HCT116 (cell line): Measurements from ENCODE around the gene TBX4. TPM values are rescaled to one million over a fixed set of nuclear protein-coding genes. Genes with fewer than 3 reads are reported as not detected.
"Not testable (repeated sequence)": the region's sequence is repeated elsewhere in the genome, so short reads cannot be mapped to it uniquely, and the experiment has no call there.

Experiments
- ATAC-seq: fragments of 200-7000 bp; cut with Tn5 transposase; 2 replicates; pipeline ENCODE4 v1.9.1; 2020; ENCODE audit warnings: mild to moderate bottlenecking, moderate library complexity
- BruUV-seq: library from RNA; stranded (reverse); fragments of 400-500 nt; replicated peaks from 2 replicates; lab custom pipeline; 2021; lab: Mats Ljungman, UMichigan
- CTCF ChIA-PET: fragments of 300-600 bp; sonication (Branson Sonifier 250); formaldehyde crosslinking; loops from one replicate; lab custom pipeline; 2021; ENCODE audit warnings: antibody characterized with exemption; lab: Charles Lee
- POLR2A ChIA-PET: fragments of 300-600, 350-600 bp; sonication (Branson Sonifier 250); formaldehyde crosslinking; loops from one replicate; lab custom pipeline; 2021; ENCODE audit warnings: antibody characterized with exemption; lab: Charles Lee
- RAD21 ChIA-PET, 2 experiments: fragments of 300-600 bp; sonication (Branson Sonifier 250); formaldehyde crosslinking; loops; one replicate each; lab custom pipeline; 2023; ENCODE audit warnings: low total read pairs in 2 of 2; ENCODE audit not compliant: uncharacterized antibody in 2 of 2, unreplicated experiment in 2 of 2, low non-redundant PET in 1 of 2; lab: Charles Lee
- DNase-seq: peaks from one replicate; pipeline ENCODE4 v3.0.0-alpha.2; 2010; ENCODE audit warnings: low read depth, low spot score
- H2AFZ ChIP-seq: fragments of 200-600 bp; shearing (Covaris generic), sonication (generic); 2 replicates; pipeline ENCODE4 v1.6.1; 2017; ENCODE audit warnings: low read depth, mixed run types, mixed read lengths, antibody characterized with exemption, low read length; ENCODE audit not compliant: poor library complexity, severe bottlenecking
- H3K27ac ChIP-seq: 2 replicates; pipeline ENCODE4 v1.5.1; 2012; ENCODE audit warnings: low read depth, low read length
- H3K27me3 ChIP-seq: fragments of 200-600 bp; sonication (generic); 2 replicates; pipeline ENCODE4 v1.6.1; 2016; ENCODE audit warnings: mixed run types, low read length, mixed read lengths; ENCODE audit not compliant: insufficient read depth
- H3K36me3 ChIP-seq, 2 experiments: fragments of 200-500 bp in 1 of 2; fragments of 200-600 bp in 1 of 2; sonication (Bioruptor generic) in 1 of 2; sonication (generic) in 1 of 2; 2 replicates each; pipeline versions ENCODE4 v1.5.1 to v1.6.1; 2014 to 2016; ENCODE audit warnings: low read length in 2 of 2, inconsistent platforms in 1 of 2, mixed read lengths in 1 of 2, mixed run types in 1 of 2; ENCODE audit not compliant: insufficient read depth in 2 of 2, control insufficient read depth in 1 of 2
- H3K4me1 ChIP-seq, 2 experiments: fragments of 200-600 bp in 1 of 2; sonication (generic) in 1 of 2; 2 replicates each; pipeline versions ENCODE4 v1.5.1 to v1.6.1; 2012 to 2017; ENCODE audit warnings: low read length in 2 of 2, inconsistent platforms in 1 of 2, mild to moderate bottlenecking in 1 of 2, mixed read lengths in 1 of 2, mixed run types in 1 of 2, moderate library complexity in 1 of 2; ENCODE audit not compliant: insufficient read depth in 2 of 2, control insufficient read depth in 1 of 2
- H3K4me2 ChIP-seq: fragments of 200-600 bp; sonication (generic); 2 replicates; pipeline ENCODE4 v1.6.1; 2017; ENCODE audit warnings: mixed run types, low read length, mixed read lengths
- H3K4me3 ChIP-seq, 2 experiments: fragments of 200-600 bp in 1 of 2; sonication (generic) in 1 of 2; replicated peaks in 1 of 2; 2 replicates each; pipeline ENCODE4 v1.5.1; 2011 to 2016; ENCODE audit warnings: low read length in 2 of 2, control low read depth in 1 of 2, low read depth in 1 of 2, mild to moderate bottlenecking in 1 of 2, mixed read lengths in 1 of 2, mixed run types in 1 of 2
- H3K79me2 ChIP-seq: fragments of 200-600 bp; sonication (generic); 2 replicates; pipeline ENCODE4 v1.6.1; 2017; ENCODE audit warnings: mild to moderate bottlenecking, mixed run types, low read length, moderate library complexity, mixed read lengths; ENCODE audit not compliant: insufficient read depth
- H3K9ac ChIP-seq: fragments of 200-600 bp; sonication (generic); 2 replicates; pipeline ENCODE4 v1.6.1; 2016; ENCODE audit warnings: low read length, mixed read lengths
- H3K9me2 ChIP-seq: fragments of 200-600 bp; sonication (generic), shearing (Covaris generic); 2 replicates; pipeline ENCODE4 v1.6.1; 2017; ENCODE audit warnings: mixed run types, mild to moderate bottlenecking, moderate library complexity; ENCODE audit not compliant: insufficient read depth
- H3K9me3 ChIP-seq, 2 experiments: fragments of 200-500 bp in 1 of 2; fragments of 200-600 bp in 1 of 2; sonication (Bioruptor generic) in 1 of 2; sonication (generic) in 1 of 2; 2 replicates each; pipeline ENCODE4 v1.6.1; 2014 to 2017; ENCODE audit warnings: low read length in 2 of 2, mixed read lengths in 2 of 2, inconsistent platforms in 1 of 2, low read depth in 1 of 2, mild to moderate bottlenecking in 1 of 2, mixed run types in 1 of 2, moderate library complexity in 1 of 2; ENCODE audit not compliant: control insufficient read depth in 1 of 2, insufficient read depth in 1 of 2
- H4K20me1 ChIP-seq: fragments of 200-600 bp; sonication (generic), shearing (Covaris generic); 2 replicates; pipeline ENCODE4 v1.6.1; 2017; ENCODE audit warnings: mixed run types, mild to moderate bottlenecking, moderate library complexity; ENCODE audit not compliant: insufficient read depth
- ATF3 ChIP-seq: IDR thresholded peaks from 2 replicates; pipeline ENCODE4 v1.6.1; 2012
- ELF1 ChIP-seq: IDR thresholded peaks from 2 replicates; pipeline ENCODE4 v1.6.1; 2012; ENCODE audit warnings: low read depth, borderline replicate concordance
- FOSL1 ChIP-seq: IDR thresholded peaks from 2 replicates; pipeline ENCODE4 v1.6.1; 2012; ENCODE audit warnings: low read depth
- MAX ChIP-seq: IDR thresholded peaks from 2 replicates; pipeline ENCODE4 v1.6.1; 2012
- POLR2A ChIP-seq: IDR thresholded peaks from 2 replicates; pipeline ENCODE4 v1.7.0; 2011; ENCODE audit warnings: borderline replicate concordance; ENCODE audit not compliant: insufficient read depth, insufficient read length; ENCODE audit errors: extremely low read depth
- SP1 ChIP-seq: IDR thresholded peaks from 2 replicates; pipeline ENCODE4 v1.6.1; 2012; ENCODE audit warnings: low read depth
- SRF ChIP-seq: IDR thresholded peaks from 2 replicates; pipeline ENCODE4 v1.6.1; 2012; ENCODE audit warnings: low read depth
- TCF7L2 ChIP-seq: IDR thresholded peaks from 2 replicates; pipeline ENCODE4 v1.7.0; 2011; ENCODE audit warnings: borderline replicate concordance, inconsistent platforms; ENCODE audit not compliant: insufficient read depth, insufficient read length; ENCODE audit errors: extremely low read depth
- YY1 ChIP-seq: IDR thresholded peaks from 2 replicates; pipeline ENCODE4 v1.6.1; 2011; ENCODE audit warnings: low read length, low read depth, moderate library complexity, mild to moderate bottlenecking; ENCODE audit not compliant: insufficient replicate concordance; ENCODE audit errors: extremely low read depth
- intact Hi-C: fragments of 100-400 bp; cut with micrococcal nuclease; formaldehyde crosslinking; loops from 2 replicates; pipeline ENCODE4 v1.10.0; 2022
- total RNA-seq: library from RNA; stranded (reverse); gene quantifications from one replicate; pipeline ENCODE4 v1.2.1, GENCODE V29; 2021; ENCODE audit not compliant: unreplicated experiment

Gene TBX4
- total RNA-seq, 1 experiment from 2014 or later = 0.27 TPM

- Histone ChIP-seq H3K27ac (no peak overlapping the region), H3K4me1 (peaks cover 33 to 43% of the 10 kb centered on the region in 2 experiments), H3K9ac (no peak overlapping the region), H3K9me3 (peaks cover 0 to 6% of the 10 kb centered on the region in 2 experiments; a peak in 1 of 4 replicates), H3K4me3 (no peak overlapping the region), H2AFZ (peak overlapping the region; percentile 53), H3K27me3 (no peaks in the 10 kb centered on the region), H3K79me2 (no peaks in the 10 kb centered on the region), H3K9me2 (no peaks in the 10 kb centered on the region), H3K4me2 (no peak overlapping the region), H4K20me1 (no peaks in the 10 kb centered on the region), H3K36me3 (no peaks in the 10 kb centered on the region)
- ChIA-PET POLR2A (no interaction called here), CTCF (interaction anchor here (0.7 to 1.0 kb wide), 3 partner anchors 12 to 145 kb away, joined by 3 to 4 read pairs (median 4); no protein-coding TSS in a partner anchor), RAD21 (no interaction called here)
- intact Hi-C loops = no loop called here
- ATAC-seq (no peak), DNase-seq (no peak)
- TF ChIP-seq YY1 = no peak
- no peak for TF ChIP-seq SP1
- no peak for TF ChIP-seq ATF3
- no peak for TF ChIP-seq POLR2A
- no peak for TF ChIP-seq SRF
- TF ChIP-seq FOSL1 = no peak
- TF ChIP-seq TCF7L2 = no peak
- no peak for TF ChIP-seq ELF1
- no peak for TF ChIP-seq MAX
- no TSS peak for BruUV-seq
These were observed 22.9 kb upstream of the TBX4 start for GRCh38 chr17:61429274-61429673.

GRCh38 chr17:61429831-61430230, 22.4 kb upstream of the TBX4 start:
- BruUV-seq, ATAC-seq, DNase-seq, POLR2A ChIA-PET, CTCF ChIA-PET, H3K36me3 ChIP-seq, H3K9me3 ChIP-seq, H3K4me2 ChIP-seq, H3K4me3 ChIP-seq, H2AFZ ChIP-seq, H3K79me2 ChIP-seq, H3K9me2 ChIP-seq, intact Hi-C loops, H4K20me1 ChIP-seq, H3K27ac ChIP-seq, RAD21 ChIA-PET, H3K27me3 ChIP-seq, H3K9ac ChIP-seq: not testable (repeated sequence)
- peaks cover 30 to 43% of the 10 kb centered on the region in 2 experiments for H3K4me1 ChIP-seq
